CD8-positive, alpha-beta memory T cell (primary cell): Measurements from ENCODE around the gene MIER2. TPM values are rescaled to one million over a fixed set of nuclear protein-coding genes. Genes with fewer than 3 reads are reported as not detected.

ENCODE experiments used
- CTCF ChIA-PET: fragments of 350-600 bp; sonication (Branson Sonifier 250); formaldehyde crosslinking; loops from one replicate; lab custom pipeline; 2021; ENCODE audit warnings: antibody characterized with exemption; lab: Charles Lee
- POLR2A ChIA-PET: fragments of 350-600 bp; sonication (Branson Sonifier 250); formaldehyde crosslinking; loops from one replicate; lab custom pipeline; 2021; ENCODE audit warnings: antibody characterized with exemption; lab: Charles Lee
- DNase-seq, 5 donors: peaks; one replicate each; pipeline versions ENCODE4 v3.0.0 to v3.0.0-alpha.2; 2020 to 2022; ENCODE audit warnings: mixed read lengths in 1 of 5
- H3K27ac ChIP-seq: one replicate; pipeline ENCODE4 v1.7.0; 2013; ENCODE audit warnings: low read depth, mild to moderate bottlenecking, low read length, moderate library complexity
- H3K27me3 ChIP-seq: 2 replicates; pipeline ENCODE4 v1.7.0; 2013; ENCODE audit warnings: low read length, mild to moderate bottlenecking; ENCODE audit not compliant: insufficient read depth, poor library complexity, severe bottlenecking
- H3K36me3 ChIP-seq: 2 replicates; pipeline ENCODE4 v1.7.0; 2013; ENCODE audit warnings: mild to moderate bottlenecking, low read length, moderate library complexity; ENCODE audit not compliant: insufficient read depth
- H3K4me1 ChIP-seq: 2 replicates; pipeline ENCODE4 v1.7.0; 2013; ENCODE audit warnings: mild to moderate bottlenecking, low read length, moderate library complexity; ENCODE audit not compliant: insufficient read depth
- H3K4me3 ChIP-seq: 2 replicates; pipeline ENCODE4 v1.7.0; 2013; ENCODE audit warnings: mild to moderate bottlenecking, low read length
- H3K9me3 ChIP-seq: 2 replicates; pipeline ENCODE4 v1.7.0; 2013; ENCODE audit warnings: mild to moderate bottlenecking, low read length
- H3K27ac Mint-ChIP-seq, 8 donors: one replicate each; pipeline ENCODE4 v1.8.0; 2020 to 2021; ENCODE audit warnings: mixed read lengths in 8 of 8, mild to moderate bottlenecking in 6 of 8, inconsistent platforms in 3 of 8, moderate library complexity in 3 of 8
- H3K27me3 Mint-ChIP-seq, 2 donors: one replicate each; pipeline ENCODE4 v1.8.0; 2020 to 2021; ENCODE audit warnings: mixed read lengths in 2 of 2, mild to moderate bottlenecking in 1 of 2, moderate library complexity in 1 of 2
- H3K36me3 Mint-ChIP-seq, 3 donors: one replicate each; pipeline ENCODE4 v1.8.0; 2020 to 2021; ENCODE audit warnings: mixed read lengths in 3 of 3, inconsistent platforms in 1 of 3, mild to moderate bottlenecking in 1 of 3
- H3K4me1 Mint-ChIP-seq, 3 donors: one replicate each; pipeline ENCODE4 v1.8.0; 2020 to 2021; ENCODE audit warnings: mixed read lengths in 3 of 3, inconsistent platforms in 1 of 3, mild to moderate bottlenecking in 1 of 3
- H3K4me3 Mint-ChIP-seq, 7 donors: one replicate each; pipeline ENCODE4 v1.8.0; 2020 to 2021; ENCODE audit warnings: mixed read lengths in 7 of 7, mild to moderate bottlenecking in 6 of 7, moderate library complexity in 4 of 7, inconsistent platforms in 2 of 7
- H3K9me3 Mint-ChIP-seq, 5 donors: one replicate each; pipeline ENCODE4 v1.8.0; 2020 to 2022; ENCODE audit warnings: mixed read lengths in 5 of 5, mild to moderate bottlenecking in 3 of 5, moderate library complexity in 2 of 5, inconsistent platforms in 1 of 5
- polyA plus RNA-seq: library from polyadenylated mRNA; unstranded; fragments of 300-500 nt; fragmentation: Illumina TruSeq; gene quantifications from one replicate; pipeline ENCODE4 v1.2.3, GENCODE V29; 2021
- total RNA-seq, 2 experiments: library from RNA; stranded (reverse); gene quantifications; one replicate each; pipeline ENCODE4 v1.2.3, GENCODE V29; 2021

The MIER2 gene
- total and polyA plus RNA-seq, 3 experiments from 2014 or later, result 4.9 to 20.9 (median 20.9) TPM

GRCh38 chr19:339262-339887 lies 5.2 kb downstream of the MIER2 start:
- Histone ChIP-seq H3K27me3 (no peaks in the 10 kb centered on the region), H3K9me3 (no peaks in the 10 kb centered on the region), H3K4me3 (no peak overlapping the region), H3K36me3 (no peaks in the 10 kb centered on the region), H3K27ac (no peak overlapping the region), H3K4me1 (peaks cover 18% of the 10 kb centered on the region)
- H3K27me3 Mint-ChIP-seq, result no peaks in the 10 kb centered on the region
- peaks cover 56 to 74% (median 65%) of the 10 kb centered on the region in 3 donors for H3K4me1 Mint-ChIP-seq
- peaks cover 0 to 32% (median 10%) of the 10 kb centered on the region in 3 donors for H3K36me3 Mint-ChIP-seq
- H3K9me3 Mint-ChIP-seq, result no peaks in the 10 kb centered on the region
- H3K27ac Mint-ChIP-seq, result peak overlapping the region in 4 of 8 donors; percentile 17 to 54 (median 38)
- POLR2A ChIA-PET, result no interaction called here
- DNase-seq, result no peak
- peak overlapping the region in 1 of 7 donors; percentile 24 for H3K4me3 Mint-ChIP-seq
- CTCF ChIA-PET, result no interaction called here

- Mint-ChIP-seq H3K9me3 (no peaks in the 10 kb centered on the region), H3K27me3 (no peaks in the 10 kb centered on the region), H3K4me3 (peak overlapping the region in 1 of 7 donors; percentile 3), H3K4me1 (peaks cover 50 to 69% (median 59%) of the 10 kb centered on the region in 3 donors), H3K36me3 (peaks cover 0 to 32% (median 10%) of the 10 kb centered on the region in 3 donors), H3K27ac (peak overlapping the region in 3 of 8 donors; percentile 7 to 58 (median 17))
- Histone ChIP-seq H3K4me3 (no peak overlapping the region), H3K36me3 (no peaks in the 10 kb centered on the region), H3K27ac (no peak overlapping the region), H3K9me3 (no peaks in the 10 kb centered on the region), H3K4me1 (peaks cover 13% of the 10 kb centered on the region), H3K27me3 (no peaks in the 10 kb centered on the region)
- no peak for DNase-seq
- ChIA-PET CTCF (no interaction called here), POLR2A (no interaction called here)
These were observed 6.2 kb downstream of the MIER2 start for GRCh38 chr19:338421-338820.

GRCh38 chr19:336067-336614 lies 8.5 kb downstream of the MIER2 start:
- no peak overlapping the region for H3K4me3 ChIP-seq
- H3K9me3 ChIP-seq, result no peaks in the 10 kb centered on the region
- ChIA-PET CTCF (no interaction called here), POLR2A (no interaction called here)
- H3K4me3 Mint-ChIP-seq, result no peak overlapping the region
- no peaks in the 10 kb centered on the region for H3K27me3 Mint-ChIP-seq
- H3K36me3 Mint-ChIP-seq, result peaks cover 2 to 35% (median 10%) of the 10 kb centered on the region in 3 donors
- H3K9me3 Mint-ChIP-seq, result no peaks in the 10 kb centered on the region
- H3K36me3 ChIP-seq, result no peaks in the 10 kb centered on the region
- H3K27me3 ChIP-seq, result no peaks in the 10 kb centered on the region
- H3K27ac ChIP-seq, result no peak overlapping the region
- no peaks in the 10 kb centered on the region for H3K4me1 ChIP-seq
- peaks cover 29 to 46% (median 37%) of the 10 kb centered on the region in 3 donors for H3K4me1 Mint-ChIP-seq
- DNase-seq, result no peak
- H3K27ac Mint-ChIP-seq, result peak overlapping the region in 1 of 8 donors; percentile 35

GRCh38 chr19:335486-336066 lies 9.0 kb downstream of the MIER2 start:
- Mint-ChIP-seq H3K9me3 (peaks cover 0 to 3% (median 0%) of the 10 kb centered on the region in 5 donors), H3K27ac (peak overlapping the region in 1 of 8 donors; percentile 61), H3K4me3 (no peak overlapping the region), H3K4me1 (peaks cover 27 to 40% (median 32%) of the 10 kb centered on the region in 3 donors), H3K27me3 (no peaks in the 10 kb centered on the region), H3K36me3 (peaks cover 8 to 39% (median 12%) of the 10 kb centered on the region in 3 donors)
- Histone ChIP-seq H3K36me3 (peaks cover 5% of the 10 kb centered on the region), H3K27me3 (no peaks in the 10 kb centered on the region), H3K27ac (no peak overlapping the region), H3K9me3 (no peaks in the 10 kb centered on the region), H3K4me3 (no peak overlapping the region), H3K4me1 (no peaks in the 10 kb centered on the region)
- DNase-seq, result no peak
- ChIA-PET CTCF (interaction anchor here (1.0 kb wide), 1 partner anchor 8 kb away, joined by 3 read pairs; no protein-coding TSS in a partner anchor), POLR2A (no interaction called here)

- Mint-ChIP-seq H3K36me3 (peaks cover 10 to 41% (median 10%) of the 10 kb centered on the region in 3 donors), H3K9me3 (peaks cover 0 to 4% (median 0%) of the 10 kb centered on the region in 5 donors), H3K27ac (no peak overlapping the region), H3K4me3 (no peak overlapping the region), H3K27me3 (no peaks in the 10 kb centered on the region), H3K4me1 (peaks cover 22 to 35% (median 27%) of the 10 kb centered on the region in 3 donors)
- Histone ChIP-seq H3K4me3 (no peak overlapping the region), H3K36me3 (peaks cover 6% of the 10 kb centered on the region), H3K9me3 (no peaks in the 10 kb centered on the region), H3K27ac (no peak overlapping the region), H3K4me1 (no peaks in the 10 kb centered on the region), H3K27me3 (no peaks in the 10 kb centered on the region)
- POLR2A ChIA-PET, result no interaction called here
- CTCF ChIA-PET, result interaction anchor here (1.0 kb wide), 1 partner anchor 9 kb away, joined by 3 read pairs; no protein-coding TSS in a partner anchor
- no peak for DNase-seq
These were observed 9.5 kb downstream of the MIER2 start for GRCh38 chr19:335072-335471.

GRCh38 chr19:334296-335071 lies 10.1 kb downstream of the MIER2 start:
- H3K27me3 ChIP-seq, result no peaks in the 10 kb centered on the region
- peaks cover 16 to 29% (median 21%) of the 10 kb centered on the region in 3 donors for H3K4me1 Mint-ChIP-seq
- no peaks in the 10 kb centered on the region for H3K27me3 Mint-ChIP-seq
- ChIA-PET CTCF (interaction anchor here (1.0 kb wide), 1 partner anchor 9 kb away, joined by 3 read pairs; no protein-coding TSS in a partner anchor), POLR2A (no interaction called here)
- no peak overlapping the region for H3K27ac ChIP-seq
- no peaks in the 10 kb centered on the region for H3K4me1 ChIP-seq
- peaks cover 6% of the 10 kb centered on the region for H3K36me3 ChIP-seq
- no peak overlapping the region for H3K4me3 Mint-ChIP-seq
- no peak overlapping the region for H3K27ac Mint-ChIP-seq
- peaks cover 0 to 4% (median 0%) of the 10 kb centered on the region in 5 donors for H3K9me3 Mint-ChIP-seq
- peaks cover 6 to 45% (median 10%) of the 10 kb centered on the region in 3 donors for H3K36me3 Mint-ChIP-seq
- no peak for DNase-seq
- no peak overlapping the region for H3K4me3 ChIP-seq
- no peaks in the 10 kb centered on the region for H3K9me3 ChIP-seq

GRCh38 chr19:330503-330902 lies 14.1 kb downstream of the MIER2 start:
- H3K9me3 Mint-ChIP-seq, result peaks cover 3 to 13% (median 7%) of the 10 kb centered on the region in 5 donors
- POLR2A ChIA-PET, result no interaction called here
- peaks cover 22 to 67% (median 31%) of the 10 kb centered on the region in 3 donors for H3K36me3 Mint-ChIP-seq
- CTCF ChIA-PET, result no interaction called here
- H3K27me3 Mint-ChIP-seq, result no peaks in the 10 kb centered on the region
- peak overlapping the region in 1 of 7 donors; percentile 48 for H3K4me3 Mint-ChIP-seq
- Histone ChIP-seq H3K9me3 (no peaks in the 10 kb centered on the region), H3K27ac (no peak overlapping the region), H3K27me3 (no peaks in the 10 kb centered on the region), H3K4me1 (no peaks in the 10 kb centered on the region), H3K4me3 (no peak overlapping the region), H3K36me3 (peaks cover 29% of the 10 kb centered on the region)
- no peak overlapping the region for H3K27ac Mint-ChIP-seq
- H3K4me1 Mint-ChIP-seq, result peaks cover 0 to 4% (median 0%) of the 10 kb centered on the region in 3 donors
- no peak for DNase-seq
